ENCODE data around the gene ITPKC.

ITPKC gene

GRCh38 chr19:40735013-40735771, 18.3 kb downstream of the ITPKC start:
- no peaks in the 10 kb centered on the region for H3K4me1 Mint-ChIP-seq (ENCODE audit: low read depth)
- DNase-seq = no peak
- H3K36me3 Mint-ChIP-seq (ENCODE audit: low read depth) = peaks cover 84% of the 10 kb centered on the region
- no peak overlapping the region for H3K27ac Mint-ChIP-seq
- no peaks in the 10 kb centered on the region for H3K9me3 Mint-ChIP-seq
- no peaks in the 10 kb centered on the region for H3K27me3 Mint-ChIP-seq
- H3K4me3 Mint-ChIP-seq = no peak overlapping the region

GRCh38 chr19:40736661-40737060, 19.7 kb downstream of the ITPKC start:
- no peak for DNase-seq
- H3K4me1 Mint-ChIP-seq (ENCODE audit: low read depth) = no peaks in the 10 kb centered on the region
- peaks cover 72% of the 10 kb centered on the region for H3K36me3 Mint-ChIP-seq (ENCODE audit: low read depth)
- H3K27ac Mint-ChIP-seq = no peak overlapping the region
- H3K27me3 Mint-ChIP-seq = no peaks in the 10 kb centered on the region
- no peaks in the 10 kb centered on the region for H3K9me3 Mint-ChIP-seq
- no peak overlapping the region for H3K4me3 Mint-ChIP-seq

GRCh38 chr19:40737102-40737644, 20.3 kb downstream of the ITPKC start:
- DNase-seq = no peak
- Mint-ChIP-seq H3K36me3 (ENCODE audit: low read depth) (peaks cover 69% of the 10 kb centered on the region), H3K4me1 (ENCODE audit: low read depth) (no peaks in the 10 kb centered on the region), H3K27me3 (no peaks in the 10 kb centered on the region), H3K4me3 (no peak overlapping the region), H3K9me3 (no peaks in the 10 kb centered on the region), H3K27ac (no peak overlapping the region)

GRCh38 chr19:40739030-40739839, 22.3 kb downstream of the ITPKC start:
- no peak for DNase-seq
- no peaks in the 10 kb centered on the region for H3K9me3 Mint-ChIP-seq
- H3K27ac Mint-ChIP-seq = no peak overlapping the region
- no peaks in the 10 kb centered on the region for H3K4me1 Mint-ChIP-seq (ENCODE audit: low read depth)
- H3K4me3 Mint-ChIP-seq = no peak overlapping the region
- peaks cover 50% of the 10 kb centered on the region for H3K36me3 Mint-ChIP-seq (ENCODE audit: low read depth)
- H3K27me3 Mint-ChIP-seq = no peaks in the 10 kb centered on the region

DNA sequence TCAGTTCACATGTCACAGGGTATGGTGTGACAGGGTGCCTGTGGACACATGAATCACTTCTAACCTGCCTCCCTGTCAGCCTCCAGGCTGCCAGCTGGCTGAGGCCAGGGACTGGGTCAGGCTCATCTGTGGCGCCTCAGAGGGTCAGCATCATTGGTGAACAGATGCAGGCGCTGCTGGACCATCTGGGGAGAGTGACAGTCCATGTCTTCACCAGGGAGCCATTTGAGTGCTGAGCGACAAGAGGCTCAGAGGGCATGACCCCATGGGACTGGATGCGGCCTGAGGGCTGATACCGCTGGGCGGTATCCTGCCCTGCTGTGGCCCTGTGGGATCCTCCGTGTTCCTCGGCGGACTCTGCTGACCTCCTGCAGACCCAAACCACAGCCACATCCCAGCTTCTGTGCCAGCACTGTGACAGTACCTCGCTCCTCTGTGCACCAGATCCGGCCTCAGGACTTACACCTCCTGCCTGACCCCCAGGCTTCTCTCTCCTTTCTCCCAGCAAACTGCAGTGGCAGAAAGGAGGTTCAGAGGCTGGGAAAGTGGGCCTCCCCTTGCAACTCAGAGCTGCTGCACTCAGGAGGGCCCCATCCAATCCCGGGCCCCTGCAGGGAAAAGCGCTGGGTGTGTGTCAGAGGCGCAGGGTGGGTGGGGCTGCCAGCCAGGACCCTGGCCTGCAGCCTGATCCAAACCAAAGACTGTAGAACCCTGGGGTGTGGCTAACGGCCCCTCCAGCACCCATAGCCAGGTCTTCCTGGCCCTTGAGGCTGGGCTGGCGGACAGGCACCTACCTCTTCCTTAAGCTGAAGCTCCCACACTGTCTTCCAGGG, 23.2 kb downstream of the ITPKC start:
- Mint-ChIP-seq H3K27ac (no peak overlapping the region), H3K27me3 (no peaks in the 10 kb centered on the region), H3K4me1 (ENCODE audit: low read depth) (no peaks in the 10 kb centered on the region), H3K36me3 (ENCODE audit: low read depth) (peaks cover 42% of the 10 kb centered on the region), H3K9me3 (no peaks in the 10 kb centered on the region), H3K4me3 (no peak overlapping the region)
- DNase-seq = no peak

- DNase-seq = no peak
- Mint-ChIP-seq H3K36me3 (ENCODE audit: low read depth) (peaks cover 36% of the 10 kb centered on the region), H3K27ac (no peak overlapping the region), H3K27me3 (no peaks in the 10 kb centered on the region), H3K4me1 (ENCODE audit: low read depth) (no peaks in the 10 kb centered on the region), H3K9me3 (no peaks in the 10 kb centered on the region), H3K4me3 (no peak overlapping the region)
Measured at GRCh38 chr19:40740747-40741146, 23.8 kb downstream of the ITPKC start.

DNA sequence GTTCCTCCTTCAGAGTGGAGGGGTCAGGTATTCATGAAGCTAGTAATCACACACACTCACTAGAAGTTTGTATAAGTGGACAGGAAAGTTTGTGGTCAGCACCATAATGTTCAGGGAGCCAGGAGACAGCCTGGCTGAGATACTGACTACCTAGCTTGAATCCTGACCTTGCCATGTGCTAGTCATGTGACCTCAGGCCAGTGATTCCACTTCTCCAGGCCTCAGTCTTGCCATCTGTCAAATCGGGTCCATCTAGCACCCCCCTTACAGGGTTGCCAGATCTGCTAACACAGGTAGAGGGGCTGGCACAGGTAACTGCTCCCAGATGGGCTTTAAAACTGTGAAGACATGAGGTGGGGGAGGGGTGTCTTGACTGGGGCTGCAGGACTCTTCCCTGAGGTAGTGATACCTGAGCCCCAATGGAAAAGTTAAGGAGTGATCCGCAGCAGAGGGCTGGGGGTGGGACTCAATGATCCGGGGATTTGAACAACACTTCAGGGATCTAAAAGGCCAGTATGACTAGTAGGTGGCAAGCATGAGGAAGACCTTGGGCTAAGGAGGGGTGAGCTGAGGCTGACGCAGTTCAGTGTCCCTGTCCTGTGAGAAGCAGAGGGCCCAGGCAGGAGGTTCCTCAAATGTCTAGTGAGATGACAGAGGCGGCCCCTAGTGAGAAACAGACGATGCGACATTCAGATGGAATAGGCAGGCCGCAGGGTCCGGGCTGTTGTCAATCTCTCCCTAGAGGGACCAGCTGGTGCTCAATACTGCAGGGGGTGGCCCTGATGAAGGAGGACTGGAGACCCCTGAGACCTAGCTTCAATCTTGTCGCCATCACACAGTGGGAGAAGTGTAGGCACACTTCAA, 24.8 kb downstream of the ITPKC start:
- H3K4me1 Mint-ChIP-seq (ENCODE audit: low read depth) = no peaks in the 10 kb centered on the region
- no peaks in the 10 kb centered on the region for H3K27me3 Mint-ChIP-seq
- H3K36me3 Mint-ChIP-seq (ENCODE audit: low read depth) = peaks cover 26% of the 10 kb centered on the region
- H3K27ac Mint-ChIP-seq = peak overlapping the region; percentile 29
- DNase-seq = no peak
- no peak overlapping the region for H3K4me3 Mint-ChIP-seq
- H3K9me3 Mint-ChIP-seq = no peaks in the 10 kb centered on the region

- no peak overlapping the region for H3K4me3 Mint-ChIP-seq
- no peaks in the 10 kb centered on the region for H3K4me1 Mint-ChIP-seq (ENCODE audit: low read depth)
- peaks cover 19% of the 10 kb centered on the region for H3K36me3 Mint-ChIP-seq (ENCODE audit: low read depth)
- no peak for DNase-seq
- no peaks in the 10 kb centered on the region for H3K9me3 Mint-ChIP-seq
- no peak overlapping the region for H3K27ac Mint-ChIP-seq
- no peaks in the 10 kb centered on the region for H3K27me3 Mint-ChIP-seq
Measured at GRCh38 chr19:40742477-40742876, 25.6 kb downstream of the ITPKC start.

GRCh38 chr19:40742886-40743285, 26.0 kb downstream of the ITPKC start:
- Mint-ChIP-seq H3K36me3 (ENCODE audit: low read depth) (peaks cover 17% of the 10 kb centered on the region), H3K9me3 (no peaks in the 10 kb centered on the region), H3K4me3 (no peak overlapping the region), H3K4me1 (ENCODE audit: low read depth) (no peaks in the 10 kb centered on the region), H3K27me3 (no peaks in the 10 kb centered on the region), H3K27ac (no peak overlapping the region)
- DNase-seq = no peak

- Mint-ChIP-seq H3K9me3 (no peaks in the 10 kb centered on the region), H3K27me3 (no peaks in the 10 kb centered on the region), H3K36me3 (ENCODE audit: low read depth) (peaks cover 11% of the 10 kb centered on the region), H3K4me3 (no peak overlapping the region), H3K27ac (no peak overlapping the region), H3K4me1 (ENCODE audit: low read depth) (peaks cover 3% of the 10 kb centered on the region)
- DNase-seq = no peak
Measured at GRCh38 chr19:40743926-40744325, 27.0 kb downstream of the ITPKC start.

DNA sequence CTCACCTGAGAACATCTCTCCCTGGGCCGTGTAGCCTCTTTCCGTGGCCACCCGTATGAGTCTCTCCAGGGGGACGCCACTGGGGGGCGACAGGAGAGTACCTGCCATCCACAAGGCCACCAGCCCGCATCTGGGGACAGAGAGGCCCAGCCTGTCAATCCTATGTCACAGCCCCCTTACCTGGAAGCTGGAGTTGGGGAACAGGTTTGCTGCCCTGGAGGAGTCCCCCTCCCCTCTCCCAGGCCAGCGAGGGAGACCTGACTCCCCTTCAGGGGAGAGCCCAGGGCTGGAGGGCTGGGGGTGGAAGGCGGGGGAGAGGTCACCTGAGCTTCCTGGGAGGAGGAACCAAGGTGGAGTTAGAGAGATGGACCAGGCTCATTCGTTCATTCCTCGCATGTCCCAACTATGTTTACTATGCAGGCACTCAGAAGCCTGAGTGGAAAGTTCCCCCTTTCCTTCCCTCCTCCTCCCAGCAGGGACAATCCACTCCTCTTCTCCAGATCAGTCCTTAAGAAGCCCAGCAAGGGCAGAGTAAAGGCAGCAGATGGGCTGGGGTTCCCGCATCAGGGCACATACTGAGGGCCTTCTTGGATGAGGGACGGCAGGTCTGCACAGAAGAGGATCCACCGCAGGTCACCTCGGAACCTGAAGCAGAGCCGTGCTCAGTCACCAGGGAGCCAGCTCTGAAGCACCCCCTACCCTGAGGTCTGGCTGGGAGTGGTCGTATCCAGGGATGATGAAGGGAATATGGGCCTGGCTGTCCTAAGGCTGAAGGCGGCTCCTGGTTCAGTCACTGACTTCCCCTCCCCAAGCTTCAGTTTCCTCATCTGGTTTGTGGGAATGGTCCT, 27.9 kb downstream of the ITPKC start:
- Mint-ChIP-seq H3K4me3 (no peak overlapping the region), H3K36me3 (ENCODE audit: low read depth) (peaks cover 7% of the 10 kb centered on the region), H3K9me3 (no peaks in the 10 kb centered on the region), H3K27ac (no peak overlapping the region), H3K27me3 (no peaks in the 10 kb centered on the region), H3K4me1 (ENCODE audit: low read depth) (peaks cover 10% of the 10 kb centered on the region)
- peak; percentile 52 for DNase-seq

GRCh38 chr19:40745402-40745780, 28.5 kb downstream of the ITPKC start:
- H3K4me1 Mint-ChIP-seq (ENCODE audit: low read depth) = peaks cover 15% of the 10 kb centered on the region
- H3K9me3 Mint-ChIP-seq = no peaks in the 10 kb centered on the region
- H3K4me3 Mint-ChIP-seq = no peak overlapping the region
- DNase-seq = no peak
- H3K36me3 Mint-ChIP-seq (ENCODE audit: low read depth) = peaks cover 9% of the 10 kb centered on the region
- no peaks in the 10 kb centered on the region for H3K27me3 Mint-ChIP-seq
- H3K27ac Mint-ChIP-seq = no peak overlapping the region

- H3K27ac Mint-ChIP-seq = no peak overlapping the region
- no peak overlapping the region for H3K4me3 Mint-ChIP-seq
- peaks cover 16% of the 10 kb centered on the region for H3K4me1 Mint-ChIP-seq (ENCODE audit: low read depth)
- no peak for DNase-seq
- H3K36me3 Mint-ChIP-seq (ENCODE audit: low read depth) = peaks cover 26% of the 10 kb centered on the region
- H3K9me3 Mint-ChIP-seq = no peaks in the 10 kb centered on the region
- H3K27me3 Mint-ChIP-seq = no peaks in the 10 kb centered on the region
Measured at GRCh38 chr19:40747536-40747935, 30.6 kb downstream of the ITPKC start.
